HFF-Myc (cell line): ENCODE results near the gene NUTF2.
"Not testable (repeated sequence)": the region's sequence is repeated elsewhere in the genome, so short reads cannot be mapped to it uniquely, and the experiment has no call there.

ENCODE experiments used
- DNase-seq: peaks from one replicate; pipeline ENCODE4 v3.0.0-alpha.2; 2011; ENCODE audit warnings: low read depth; ENCODE audit errors: extremely low read depth
- H3K4me3 ChIP-seq: replicated peaks from 2 replicates; pipeline ENCODE4 v1.5.1; 2011; ENCODE audit warnings: low read depth, mild to moderate bottlenecking, control low read depth, low read length
- CTCF ChIP-seq: IDR thresholded peaks from 2 replicates; pipeline ENCODE4 v1.5.1; 2012; ENCODE audit warnings: mild to moderate bottlenecking, low read depth, low read length, control low read depth; ENCODE audit errors: missing control alignments

Gene NUTF2

GRCh38 chr16:67856927-67857546 is 10.3 kb downstream of the NUTF2 start:
- no peak for TF ChIP-seq CTCF
- H3K4me3 ChIP-seq, result no peak overlapping the region
- DNase-seq, result no peak

- DNase-seq, result peak; percentile 61
- H3K4me3 ChIP-seq, result no peak overlapping the region
- TF ChIP-seq CTCF, result no peak
Measured at GRCh38 chr16:67857547-67858233, 11.0 kb downstream of the NUTF2 start.

GRCh38 chr16:67858500-67858899 is 11.8 kb downstream of the NUTF2 start:
- TF ChIP-seq CTCF, result no peak

GRCh38 chr16:67860589-67861398 is 14.1 kb downstream of the NUTF2 start:
- no peak for TF ChIP-seq CTCF
- DNase-seq, result no peak
- H3K4me3 ChIP-seq, result no peak overlapping the region

More at GRCh38 chr16:67858500-67858899, 11.8 kb downstream of the NUTF2 start:
- DNase-seq, result no peak
- H3K4me3 ChIP-seq, result no peak overlapping the region

- DNase-seq, result no peak
- no peak overlapping the region for H3K4me3 ChIP-seq
- no peak for TF ChIP-seq CTCF
Measured at GRCh38 chr16:67861877-67862276, 15.1 kb downstream of the NUTF2 start.

- DNase-seq, result no peak
- TF ChIP-seq CTCF, result no peak
- H3K4me3 ChIP-seq, result no peak overlapping the region
Measured at GRCh38 chr16:67862623-67863583, 16.2 kb downstream of the NUTF2 start.

- DNase-seq, H3K4me3 ChIP-seq: not testable (repeated sequence)
Measured at GRCh38 chr16:67864044-67864443, 17.3 kb downstream of the NUTF2 start.
